Placental pericyte (primary cell): ENCODE data around the gene QKI. TPM values are rescaled to one million over a fixed set of nuclear protein-coding genes. Genes with fewer than 3 reads are reported as not detected.

Source experiments
- total RNA-seq: library from RNA; depleted of rRNA; stranded (reverse); fragments of >200 nt; gene quantifications from 2 replicates; pipeline ENCODE4 v1.2.3, GENCODE V29; 2012

The QKI gene
- total RNA-seq, result 168 and 169 TPM in 2 replicates

GRCh38 chr6:163414117-163414945 is at the start of gene QKI:
Gene QKI (plus strand): TSS chr6:163414718. CDS start chr6:163415194, 476 bp downstream.

